ENCODE results near the gene DNAJC11.
"Not testable (repeated sequence)": the region's sequence is repeated elsewhere in the genome, so short reads cannot be mapped to it uniquely, and the experiment has no call there.

DNAJC11 gene

DNA sequence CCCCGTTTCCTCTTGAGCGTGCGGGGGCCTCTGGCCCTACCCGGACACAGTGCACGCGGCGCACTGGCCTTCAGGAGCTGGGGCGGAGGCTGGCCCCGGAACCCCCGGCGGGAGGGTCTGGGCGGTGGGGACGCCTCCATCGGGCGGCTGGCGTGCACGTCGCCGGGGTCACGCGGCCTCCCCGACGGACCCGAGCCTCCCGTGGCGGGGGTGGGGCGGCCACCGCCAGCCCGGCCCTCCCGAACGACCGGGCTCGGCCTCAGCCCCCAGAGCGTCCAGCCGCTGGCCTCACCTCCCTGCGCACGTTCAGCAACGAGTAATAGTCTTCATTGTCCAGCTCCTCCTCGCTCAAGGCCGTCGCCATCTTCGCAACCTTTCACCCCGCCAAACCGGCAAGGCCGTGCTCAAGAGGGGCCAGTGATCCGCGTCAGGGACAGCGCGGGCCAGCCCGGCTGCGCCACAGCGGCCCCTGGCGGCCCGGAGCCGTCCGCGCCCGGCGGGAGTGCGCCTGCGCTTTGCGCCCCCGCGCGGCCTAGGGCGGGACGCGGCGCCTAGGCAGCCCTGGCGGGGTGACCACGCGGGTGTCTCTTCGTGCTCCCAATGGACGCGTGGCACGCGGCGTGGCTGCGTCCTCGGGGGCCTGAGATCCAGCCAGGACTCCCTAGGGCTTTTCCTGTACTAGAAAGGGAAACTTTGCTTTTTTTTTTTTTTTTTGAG is at the start of gene DNAJC11:
Gene DNAJC11 (minus strand): TSS at position 380 of the 717 bp plus-strand sequence. CDS start 16 bp downstream, at position 364.
- H3K4me3 Mint-ChIP-seq = peak within 1 kb of the TSS; percentile 88
- H3K27ac Mint-ChIP-seq = peak within 1 kb of the TSS; percentile 87
- H3K4me1 Mint-ChIP-seq = peaks cover 32% of the 10 kb centered on the region
- H3K27me3 Mint-ChIP-seq = no peaks in the 10 kb centered on the region
- no peaks in the 10 kb centered on the region for H3K9me3 Mint-ChIP-seq
- no peaks in the 10 kb centered on the region for H3K36me3 Mint-ChIP-seq
- ATAC-seq = peak; percentile 97

GRCh38 chr1:6750490-6750889 is 48.9 kb upstream of the DNAJC11 start:
- Mint-ChIP-seq H3K4me3 (no peak overlapping the region), H3K9me3 (peaks cover 11% of the 10 kb centered on the region), H3K4me1 (no peaks in the 10 kb centered on the region), H3K27ac (no peak overlapping the region), H3K27me3 (peaks cover 24% of the 10 kb centered on the region), H3K36me3 (no peaks in the 10 kb centered on the region)
- ATAC-seq = no peak

DNA sequence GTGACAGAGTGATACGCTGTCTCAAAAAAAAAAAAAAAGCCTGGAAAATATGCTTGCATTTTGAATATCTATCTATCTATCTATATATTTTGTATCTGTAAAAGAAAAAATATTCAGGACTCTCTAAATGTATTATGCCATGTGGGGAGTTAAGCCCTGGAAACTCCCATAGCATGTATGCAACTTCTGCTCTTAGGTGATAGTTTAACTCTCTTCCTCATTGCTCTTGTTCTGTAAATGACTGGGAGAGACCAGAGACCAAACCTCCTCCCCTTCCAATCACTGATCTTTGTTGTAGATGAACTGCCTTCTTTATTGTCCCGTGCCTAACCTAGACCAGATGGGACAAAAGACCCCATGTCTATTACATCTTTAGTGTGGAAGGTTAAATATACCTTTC is 46.1 kb upstream of the DNAJC11 start:
- Mint-ChIP-seq H3K9me3 (peaks cover 11% of the 10 kb centered on the region), H3K4me3 (no peak overlapping the region), H3K36me3 (no peaks in the 10 kb centered on the region), H3K27ac (no peak overlapping the region), H3K4me1 (peaks cover 12% of the 10 kb centered on the region), H3K27me3 (peaks cover 8% of the 10 kb centered on the region)
- no peak for ATAC-seq

DNA sequence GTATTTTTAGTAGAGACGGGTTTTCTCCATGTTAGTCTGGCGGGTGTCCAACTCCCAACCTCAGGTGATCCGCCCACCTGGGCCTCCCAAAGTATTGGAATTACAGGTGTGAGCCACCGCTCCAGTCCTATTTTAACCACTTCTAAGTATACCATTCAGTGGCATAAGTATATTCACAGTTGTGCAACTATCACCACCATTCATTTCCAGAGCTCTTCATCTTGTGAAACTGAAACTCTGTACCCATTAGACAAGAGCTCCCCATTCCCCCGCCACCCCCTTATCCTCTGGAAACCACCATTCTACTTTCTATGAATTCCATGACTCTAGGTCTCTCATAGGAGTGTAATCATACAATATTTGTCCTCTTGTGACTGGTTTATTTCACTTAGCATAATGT is 43.5 kb upstream of the DNAJC11 start:
- Mint-ChIP-seq H3K36me3 (no peaks in the 10 kb centered on the region), H3K4me3 (no peak overlapping the region), H3K27me3 (no peaks in the 10 kb centered on the region), H3K4me1 (peaks cover 12% of the 10 kb centered on the region), H3K27ac (no peak overlapping the region), H3K9me3 (peaks cover 11% of the 10 kb centered on the region)
- ATAC-seq = peak; percentile 14

GRCh38 chr1:6743189-6744101 is 41.8 kb upstream of the DNAJC11 start:
- Mint-ChIP-seq H3K27me3 (no peaks in the 10 kb centered on the region), H3K9me3 (peaks cover 2% of the 10 kb centered on the region), H3K27ac (peak overlapping the region; percentile 13), H3K4me1 (peaks cover 12% of the 10 kb centered on the region), H3K4me3 (no peak overlapping the region), H3K36me3 (no peaks in the 10 kb centered on the region)
- peak; percentile 67 for ATAC-seq

DNA sequence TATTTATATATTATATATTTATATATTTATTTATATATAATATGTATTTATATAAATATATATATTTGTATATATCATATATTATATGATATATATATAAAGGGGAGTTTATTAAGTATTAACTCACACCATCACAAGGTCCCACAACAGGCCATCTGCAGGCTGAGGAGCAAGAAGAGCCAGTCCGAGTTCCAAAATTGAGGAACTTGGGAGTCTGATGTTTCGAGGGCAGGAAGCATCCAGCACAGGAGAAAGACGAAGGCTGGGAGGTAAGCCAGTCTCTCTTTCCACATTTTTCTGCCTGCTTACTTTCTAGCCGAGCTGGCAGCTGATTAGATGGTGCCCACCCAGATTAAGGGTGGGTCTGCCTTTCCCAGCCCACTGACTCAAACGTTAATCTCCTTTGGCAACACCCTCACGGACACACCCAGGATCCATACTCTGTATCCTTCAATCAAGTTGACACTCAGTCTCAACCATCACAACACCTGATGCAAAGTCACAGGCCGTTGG is 41.1 kb upstream of the DNAJC11 start:
- ATAC-seq, H3K27ac Mint-ChIP-seq, H3K27me3 Mint-ChIP-seq, H3K4me3 Mint-ChIP-seq, H3K9me3 Mint-ChIP-seq, H3K36me3 Mint-ChIP-seq: not testable (repeated sequence)
- H3K4me1 Mint-ChIP-seq = peaks cover 12% of the 10 kb centered on the region

DNA sequence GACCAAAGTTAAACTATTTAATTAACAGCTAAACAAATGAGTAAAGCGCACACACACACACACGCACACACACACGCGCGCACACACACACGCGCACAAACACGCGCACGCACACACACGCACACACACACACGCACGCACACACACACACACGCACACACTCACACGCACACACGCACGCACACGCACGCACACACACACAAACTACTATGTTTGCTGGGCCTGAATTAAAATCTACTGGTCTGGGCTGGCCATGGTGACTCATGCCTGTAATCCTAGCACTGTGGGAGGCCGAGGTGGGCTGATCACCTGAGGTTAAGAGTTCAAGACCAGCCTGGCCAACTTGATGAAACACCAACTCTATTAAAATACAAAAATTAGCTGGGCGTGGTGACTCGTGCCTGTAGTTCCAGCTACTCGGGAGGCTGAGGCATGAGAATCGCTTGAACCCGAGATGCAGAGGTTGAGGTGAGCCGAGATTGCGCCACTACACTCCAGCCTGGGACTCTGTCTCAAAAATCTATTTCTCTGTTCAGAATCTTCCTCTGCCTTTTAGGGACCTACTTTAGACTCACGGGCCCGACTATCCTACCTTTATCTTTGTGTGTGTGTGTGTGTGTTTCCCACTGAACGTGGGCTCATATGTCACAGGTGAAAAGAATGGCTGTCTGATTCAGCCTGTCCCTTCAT is 37.5 kb upstream of the DNAJC11 start:
- ATAC-seq = no peak
- Mint-ChIP-seq H3K4me3 (no peak overlapping the region), H3K27me3 (no peaks in the 10 kb centered on the region), H3K4me1 (peaks cover 12% of the 10 kb centered on the region), H3K36me3 (no peaks in the 10 kb centered on the region), H3K27ac (no peak overlapping the region), H3K9me3 (no peaks in the 10 kb centered on the region)

- H3K27ac Mint-ChIP-seq = no peak overlapping the region
- no peak overlapping the region for H3K4me3 Mint-ChIP-seq
- H3K4me1 Mint-ChIP-seq = no peaks in the 10 kb centered on the region
- no peaks in the 10 kb centered on the region for H3K9me3 Mint-ChIP-seq
- no peak for ATAC-seq
- no peaks in the 10 kb centered on the region for H3K27me3 Mint-ChIP-seq
- H3K36me3 Mint-ChIP-seq = no peaks in the 10 kb centered on the region
Measured at GRCh38 chr1:6732942-6733341, 31.3 kb upstream of the DNAJC11 start.

DNA sequence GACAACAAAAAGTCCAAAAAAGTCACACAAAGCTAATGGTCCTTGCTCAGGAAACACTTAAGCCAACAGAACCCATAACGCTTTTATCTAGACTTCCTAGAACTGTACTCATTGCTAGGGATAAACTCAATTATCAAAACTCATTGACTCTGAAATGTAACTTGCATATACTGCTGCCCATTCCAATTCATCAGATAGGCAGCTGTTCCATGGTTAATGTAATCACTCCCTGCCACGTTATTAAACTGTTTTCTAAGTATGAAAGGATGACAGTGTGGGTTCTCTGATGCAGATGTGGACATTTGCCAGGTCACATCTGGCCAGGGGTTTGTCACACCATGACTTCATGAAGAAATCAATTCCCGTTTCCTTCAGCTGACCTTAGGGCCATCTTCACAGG is 30.3 kb upstream of the DNAJC11 start:
- no peak for ATAC-seq
- no peaks in the 10 kb centered on the region for H3K36me3 Mint-ChIP-seq
- H3K4me3 Mint-ChIP-seq = no peak overlapping the region
- H3K27ac Mint-ChIP-seq = no peak overlapping the region
- no peaks in the 10 kb centered on the region for H3K27me3 Mint-ChIP-seq
- no peaks in the 10 kb centered on the region for H3K9me3 Mint-ChIP-seq
- peaks cover 6% of the 10 kb centered on the region for H3K4me1 Mint-ChIP-seq

- Mint-ChIP-seq H3K4me3 (no peak overlapping the region), H3K9me3 (no peaks in the 10 kb centered on the region), H3K4me1 (peaks cover 6% of the 10 kb centered on the region), H3K27me3 (peaks cover 6% of the 10 kb centered on the region), H3K36me3 (no peaks in the 10 kb centered on the region), H3K27ac (no peak overlapping the region)
- no peak for ATAC-seq
Measured at GRCh38 chr1:6730880-6731279, 29.3 kb upstream of the DNAJC11 start.

- H3K4me3 Mint-ChIP-seq = no peak overlapping the region
- H3K36me3 Mint-ChIP-seq = no peaks in the 10 kb centered on the region
- H3K9me3 Mint-ChIP-seq = no peaks in the 10 kb centered on the region
- H3K27ac Mint-ChIP-seq = no peak overlapping the region
- no peak for ATAC-seq
- H3K27me3 Mint-ChIP-seq = peaks cover 6% of the 10 kb centered on the region
- H3K4me1 Mint-ChIP-seq = peaks cover 6% of the 10 kb centered on the region
Measured at GRCh38 chr1:6730473-6730872, 28.9 kb upstream of the DNAJC11 start.

GRCh38 chr1:6727535-6727934 is 25.9 kb upstream of the DNAJC11 start:
- H3K4me3 Mint-ChIP-seq = no peak overlapping the region
- ATAC-seq = peak; percentile 57
- H3K9me3 Mint-ChIP-seq = no peaks in the 10 kb centered on the region
- H3K27me3 Mint-ChIP-seq = peaks cover 6% of the 10 kb centered on the region
- H3K4me1 Mint-ChIP-seq = peaks cover 6% of the 10 kb centered on the region
- no peaks in the 10 kb centered on the region for H3K36me3 Mint-ChIP-seq
- H3K27ac Mint-ChIP-seq = no peak overlapping the region

DNA sequence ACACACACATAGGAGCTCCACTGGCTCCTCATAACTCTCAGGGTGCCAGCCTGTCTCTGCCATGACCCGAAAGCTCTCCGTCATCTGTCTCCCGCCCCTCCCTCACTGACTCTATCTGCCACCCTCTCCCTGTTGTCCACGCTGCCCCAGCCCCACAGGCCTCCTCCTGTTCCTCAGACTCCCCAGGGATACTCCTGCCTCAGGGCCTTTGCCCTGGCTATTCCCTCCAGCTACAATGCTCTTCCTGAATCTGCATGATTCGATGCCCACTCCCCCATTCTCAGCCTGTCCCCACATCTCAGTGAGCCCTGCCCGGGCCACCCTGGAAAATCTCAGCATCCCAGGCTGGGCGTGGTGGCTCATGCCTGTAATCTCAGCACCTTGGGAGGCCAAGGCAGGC is 24.6 kb upstream of the DNAJC11 start:
- ATAC-seq = no peak
- no peak overlapping the region for H3K27ac Mint-ChIP-seq
- no peak overlapping the region for H3K4me3 Mint-ChIP-seq
- no peaks in the 10 kb centered on the region for H3K9me3 Mint-ChIP-seq
- no peaks in the 10 kb centered on the region for H3K36me3 Mint-ChIP-seq
- peaks cover 6% of the 10 kb centered on the region for H3K27me3 Mint-ChIP-seq
- H3K4me1 Mint-ChIP-seq = peaks cover 6% of the 10 kb centered on the region

GRCh38 chr1:6724517-6725141 is 23.0 kb upstream of the DNAJC11 start:
- Mint-ChIP-seq H3K36me3 (no peaks in the 10 kb centered on the region), H3K27ac (no peak overlapping the region), H3K27me3 (peaks cover 6% of the 10 kb centered on the region), H3K4me1 (peaks cover 6% of the 10 kb centered on the region), H3K9me3 (no peaks in the 10 kb centered on the region), H3K4me3 (no peak overlapping the region)
- no peak for ATAC-seq

Measured in stimulated activated memory B cell treated with anti-CD40 and anti-IgM and Interleukin-4, amounts not matched to agents 10 μg/mL and 1 μg/mL and 100 μg/mL, for 72 hours (primary cell).